Neural progenitor cell (in vitro differentiated cells): ENCODE data around the gene MCTP2.

Experiments
- EZH2 ChIP-seq: fragments of 200-600 bp; sonication (generic); IDR thresholded peaks from 2 replicates; pipeline ENCODE4 v1.6.1; 2017; ENCODE audit warnings: antibody characterized with exemption, mild to moderate bottlenecking, moderate library complexity
- TF ChIP-seq, protein P1 (sequence below): fragments of 200-600 bp; sonication (generic); IDR thresholded peaks from 2 replicates; pipeline ENCODE4 v1.5.1; 2017; ENCODE audit warnings: antibody characterized with exemption, mild to moderate bottlenecking

DNA sequence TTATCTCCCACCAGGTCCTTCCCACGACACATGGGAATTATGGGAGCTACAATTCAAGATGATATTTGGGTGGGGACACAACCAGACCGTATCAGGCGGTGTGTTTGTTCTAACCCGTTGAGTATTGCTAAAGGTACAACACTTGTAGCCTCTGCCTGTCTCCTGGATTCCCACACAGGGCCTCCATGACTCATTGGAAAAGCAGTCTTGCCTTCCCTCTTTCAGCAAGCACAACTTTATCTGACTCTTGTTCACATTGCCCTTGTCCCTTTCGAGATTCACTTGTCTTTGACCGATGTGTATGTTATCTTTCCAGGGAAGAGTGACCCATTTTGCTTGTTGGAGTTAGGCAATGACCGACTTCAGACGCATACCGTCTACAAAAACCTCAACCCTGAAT, 152.3 kb downstream of the MCTP2 start:
- TF ChIP-seq, protein P1, sequence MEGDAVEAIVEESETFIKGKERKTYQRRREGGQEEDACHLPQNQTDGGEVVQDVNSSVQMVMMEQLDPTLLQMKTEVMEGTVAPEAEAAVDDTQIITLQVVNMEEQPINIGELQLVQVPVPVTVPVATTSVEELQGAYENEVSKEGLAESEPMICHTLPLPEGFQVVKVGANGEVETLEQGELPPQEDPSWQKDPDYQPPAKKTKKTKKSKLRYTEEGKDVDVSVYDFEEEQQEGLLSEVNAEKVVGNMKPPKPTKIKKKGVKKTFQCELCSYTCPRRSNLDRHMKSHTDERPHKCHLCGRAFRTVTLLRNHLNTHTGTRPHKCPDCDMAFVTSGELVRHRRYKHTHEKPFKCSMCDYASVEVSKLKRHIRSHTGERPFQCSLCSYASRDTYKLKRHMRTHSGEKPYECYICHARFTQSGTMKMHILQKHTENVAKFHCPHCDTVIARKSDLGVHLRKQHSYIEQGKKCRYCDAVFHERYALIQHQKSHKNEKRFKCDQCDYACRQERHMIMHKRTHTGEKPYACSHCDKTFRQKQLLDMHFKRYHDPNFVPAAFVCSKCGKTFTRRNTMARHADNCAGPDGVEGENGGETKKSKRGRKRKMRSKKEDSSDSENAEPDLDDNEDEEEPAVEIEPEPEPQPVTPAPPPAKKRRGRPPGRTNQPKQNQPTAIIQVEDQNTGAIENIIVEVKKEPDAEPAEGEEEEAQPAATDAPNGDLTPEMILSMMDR, result no peak
- no peak for TF ChIP-seq EZH2
